ENCODE results near the gene ABCB4.
A peak's percentile ranks its signal among the peaks of the same experiment; 100 is the strongest.

Gene ABCB4

DNA sequence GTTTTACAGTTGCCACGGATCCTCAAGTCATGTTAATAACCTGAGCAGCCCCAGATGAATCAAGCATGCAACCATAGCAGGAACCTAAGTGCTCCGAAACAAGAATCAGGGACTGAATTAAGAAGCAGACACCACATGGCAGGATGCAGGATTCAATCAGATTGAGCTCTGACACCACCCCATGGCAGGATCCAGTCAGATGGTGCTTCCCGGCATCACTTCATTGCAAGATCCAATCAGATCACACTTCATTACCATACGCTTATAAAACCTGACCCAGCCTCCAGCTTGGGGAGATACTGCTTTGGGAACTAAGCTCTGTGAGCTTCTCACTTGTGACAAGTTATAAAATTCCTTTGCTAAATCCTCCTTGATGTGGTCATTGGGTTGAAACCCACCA lies 55.3 kb downstream of the ABCB4 start:
- DNase-seq (ENCODE audit: low read depth) = no peak

DNA sequence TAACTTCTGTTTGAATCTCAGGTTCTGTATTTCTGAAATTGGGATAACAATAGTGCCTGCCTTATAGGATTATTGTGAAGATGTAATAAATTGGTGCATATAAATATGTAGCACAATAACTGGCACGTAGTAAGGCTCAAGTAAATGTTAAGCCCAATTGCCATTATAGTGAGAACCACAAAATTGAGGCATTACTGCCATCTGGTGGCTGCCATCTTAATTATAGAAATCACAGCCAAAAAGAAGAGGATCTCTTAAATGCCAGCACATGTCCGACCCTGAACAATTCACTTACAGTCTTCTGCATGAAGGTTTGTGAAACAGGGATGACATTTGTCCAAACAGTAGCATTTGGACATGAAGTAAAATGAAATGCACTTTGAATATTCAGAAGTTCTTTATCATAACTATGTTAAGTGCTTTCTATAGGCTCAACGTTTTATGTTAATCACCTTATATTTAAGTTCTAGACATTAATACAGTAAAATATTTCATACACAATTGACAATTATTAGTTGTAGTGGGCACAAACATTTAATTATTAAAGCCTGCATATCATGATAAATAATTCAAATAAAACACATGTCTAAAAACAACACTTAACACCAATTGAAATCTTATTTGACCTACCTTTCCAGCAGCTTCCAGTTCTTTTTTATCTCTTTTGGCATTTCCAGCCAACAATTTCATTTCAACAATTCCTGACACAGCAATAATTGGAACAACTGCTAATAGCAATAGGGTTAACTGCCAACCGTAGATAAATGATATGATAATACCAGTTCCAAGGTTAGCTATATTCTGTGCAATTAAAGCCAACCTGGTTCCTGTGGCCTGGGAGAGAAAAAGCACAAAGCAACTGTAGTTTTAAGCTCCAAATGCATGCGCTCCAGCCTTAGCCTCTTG lies 58.5 kb downstream of the ABCB4 start:
- no peak for DNase-seq (ENCODE audit: low read depth)

GRCh38 chr7:87414794-87415188 lies 60.7 kb downstream of the ABCB4 start:
- DNase-seq (ENCODE audit: low read depth) = no peak

GRCh38 chr7:87413951-87414793 lies 61.3 kb downstream of the ABCB4 start:
- DNase-seq (ENCODE audit: low read depth) = peak; percentile 32

GRCh38 chr7:87413029-87413428 lies 62.5 kb downstream of the ABCB4 start:
- no peak for DNase-seq (ENCODE audit: low read depth)

GRCh38 chr7:87411186-87411585 lies 64.3 kb downstream of the ABCB4 start:
- no peak for DNase-seq (ENCODE audit: low read depth)

- no peak for DNase-seq (ENCODE audit: low read depth)
These were observed 70.8 kb downstream of the ABCB4 start for GRCh38 chr7:87404674-87405073.

DNA sequence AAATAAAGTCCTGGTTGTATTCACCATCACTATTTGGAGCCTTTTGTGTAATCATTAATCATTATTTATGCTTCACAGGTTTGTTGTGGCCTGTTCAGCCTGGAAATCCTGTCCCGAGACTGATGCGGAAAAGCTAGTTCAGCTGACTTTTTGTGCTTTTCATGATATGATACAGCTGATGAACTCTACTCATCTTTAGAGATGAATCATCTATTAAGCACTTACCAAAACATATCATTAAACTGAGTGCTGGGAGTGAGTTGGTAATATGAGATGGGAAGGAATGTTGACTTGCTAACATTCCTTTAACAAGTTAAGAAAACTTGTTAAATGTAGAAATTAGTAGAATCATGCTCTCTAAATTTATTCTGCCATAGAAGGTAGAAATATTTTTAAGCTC lies 77.0 kb downstream of the ABCB4 start:
- DNase-seq (ENCODE audit: low read depth) = peak; percentile 60

GRCh38 chr7:87395442-87396020 lies 79.9 kb downstream of the ABCB4 start:
- no peak for DNase-seq (ENCODE audit: low read depth)

DNA sequence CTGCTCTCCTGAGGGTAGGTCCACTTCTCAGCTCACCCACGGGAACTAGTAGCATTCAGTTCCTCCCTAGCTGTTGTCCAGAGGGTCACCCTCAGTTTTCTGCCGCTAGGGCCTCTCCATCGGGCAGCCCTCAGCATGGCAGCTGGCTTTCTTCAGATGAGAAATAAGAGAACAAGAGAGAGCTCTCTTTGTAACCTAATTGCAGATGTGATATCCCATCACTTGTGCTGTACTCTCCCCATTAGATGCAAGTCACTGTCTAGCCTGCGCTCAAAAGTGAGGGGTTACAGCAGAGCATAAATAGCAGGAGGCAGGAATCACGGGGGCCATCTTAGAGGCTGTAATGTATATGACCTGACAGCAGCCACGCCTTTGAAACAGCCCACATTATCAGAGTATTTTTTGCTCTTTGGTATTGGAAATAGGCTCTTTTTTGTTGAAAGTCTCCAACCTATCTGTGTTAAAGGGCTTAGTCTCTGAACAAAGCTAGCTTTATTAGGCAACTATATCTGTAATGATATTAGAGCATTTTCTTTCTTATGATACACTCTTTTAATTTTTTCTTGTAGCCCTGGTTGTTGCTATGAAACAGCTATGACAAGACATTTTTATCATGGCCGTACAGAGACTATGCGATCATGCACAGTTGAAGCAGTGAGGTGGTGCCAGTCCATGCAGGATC lies 84.3 kb downstream of the ABCB4 start:
- no peak for DNase-seq (ENCODE audit: low read depth)

- no peak for DNase-seq (ENCODE audit: low read depth)
These were observed 94.6 kb downstream of the ABCB4 start for GRCh38 chr7:87380905-87381304.

DNA sequence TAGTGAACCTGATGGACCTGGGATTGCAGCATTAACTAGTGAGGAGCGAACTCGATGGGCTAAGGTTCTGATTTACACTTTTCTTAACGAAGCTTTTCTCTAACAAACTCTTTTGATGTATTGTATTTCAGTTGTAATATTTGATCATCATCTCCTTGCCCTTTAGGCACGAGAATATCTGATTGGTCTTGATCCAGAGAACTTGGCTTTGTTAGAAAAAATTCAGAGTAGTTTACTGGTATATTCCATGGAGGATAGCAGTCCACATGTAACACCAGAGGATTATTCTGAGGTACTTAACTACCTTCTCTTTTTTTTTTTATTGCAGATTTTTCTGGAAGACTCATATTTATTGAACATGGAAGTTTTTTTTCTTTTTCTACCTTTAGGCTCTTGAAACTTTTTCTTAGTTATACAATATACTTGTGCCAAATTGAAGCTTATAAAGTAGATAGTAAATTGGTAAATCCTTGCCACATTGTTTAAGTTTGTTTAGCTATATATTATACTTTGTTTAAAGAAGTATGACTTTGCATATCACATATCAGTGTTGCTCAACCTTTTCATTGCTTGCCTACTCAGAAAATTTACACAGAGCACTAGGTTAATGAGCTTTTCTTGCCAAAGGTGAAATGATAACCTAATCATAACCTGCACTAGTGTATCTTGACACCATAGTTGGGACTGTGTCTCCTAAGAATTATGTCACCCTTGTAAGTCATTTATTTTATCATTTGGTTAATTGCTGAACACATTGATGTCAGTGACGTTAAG lies 99.6 kb downstream of the ABCB4 start:
- no peak for DNase-seq (ENCODE audit: low read depth)

- DNase-seq (ENCODE audit: low read depth) = peak; percentile 34
These were observed 104.8 kb downstream of the ABCB4 start for GRCh38 chr7:87370660-87371180.

GRCh38 chr7:87369216-87369615 lies 106.3 kb downstream of the ABCB4 start:
- no peak for DNase-seq (ENCODE audit: low read depth)

- no peak for DNase-seq (ENCODE audit: low read depth)
These were observed 111.2 kb downstream of the ABCB4 start for GRCh38 chr7:87364246-87364645.

DNA sequence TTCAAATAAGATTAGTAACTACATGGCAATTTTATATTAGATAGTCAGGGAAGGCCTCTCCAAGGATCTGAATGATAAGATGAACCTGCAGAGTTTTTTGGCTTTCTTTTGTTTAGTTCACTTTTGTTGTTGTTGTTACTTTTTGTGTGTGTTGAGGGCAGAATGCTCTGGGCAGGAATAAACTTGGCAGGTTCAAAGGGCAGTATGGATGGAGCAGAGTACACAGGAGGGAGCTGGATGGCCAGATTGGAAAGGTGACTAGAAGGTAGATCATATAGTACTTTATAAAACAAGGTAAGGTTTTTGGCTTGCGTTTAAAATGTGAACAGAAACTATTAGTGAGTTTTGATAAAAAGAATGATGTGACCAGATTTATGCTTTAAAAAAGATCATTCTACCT lies 112.1 kb downstream of the ABCB4 start:
- DNase-seq (ENCODE audit: low read depth) = no peak

GRCh38 chr7:87361320-87361719 lies 114.2 kb downstream of the ABCB4 start:
- DNase-seq (ENCODE audit: low read depth) = no peak

DNA sequence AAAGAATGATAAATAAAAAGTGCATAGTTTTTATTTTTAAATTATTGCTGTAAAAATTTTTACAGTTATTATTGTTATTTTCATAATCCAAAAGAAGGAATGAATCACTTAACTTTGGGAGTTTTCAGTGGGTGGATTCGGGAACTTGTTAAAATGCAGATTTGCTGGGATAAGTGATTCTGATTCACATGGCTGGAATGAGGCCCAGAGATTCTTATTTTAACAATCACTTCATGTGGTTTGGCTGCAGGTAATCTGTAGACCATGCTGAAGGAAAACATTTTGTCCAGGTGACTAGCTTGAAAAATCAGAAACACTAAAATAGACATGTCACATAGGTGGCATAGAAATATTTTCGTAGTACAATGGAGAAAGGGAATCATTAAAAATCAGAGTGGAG lies 116.1 kb downstream of the ABCB4 start:
- no peak for DNase-seq (ENCODE audit: low read depth)

DNA sequence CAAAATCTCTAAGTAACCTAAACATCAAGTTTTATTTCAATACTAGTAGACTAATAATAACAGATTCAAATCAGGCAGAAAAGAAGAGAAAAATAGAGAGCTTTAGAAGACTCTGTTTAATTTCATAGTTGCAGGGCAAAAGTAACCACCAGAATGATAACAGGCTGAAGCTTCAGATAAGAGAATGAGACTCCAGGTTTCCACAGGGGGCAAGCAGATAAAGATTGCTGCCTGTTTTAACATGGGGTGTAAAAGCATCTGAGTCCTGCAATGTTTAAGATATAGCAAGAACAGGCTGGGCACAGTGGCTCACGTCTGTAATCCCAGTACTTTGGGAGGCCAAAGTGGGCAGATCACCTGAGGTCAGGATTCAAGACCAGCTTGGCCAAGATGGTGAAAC lies 119.0 kb downstream of the ABCB4 start:
- no peak for DNase-seq (ENCODE audit: low read depth)

- no peak for DNase-seq (ENCODE audit: low read depth)
These were observed 120.7 kb downstream of the ABCB4 start for GRCh38 chr7:87354749-87355148.

Data from non-pigmented ciliary epithelial cell (primary cell).